ENCODE results near the gene PDE6A.
A peak's percentile ranks its signal among the peaks of the same experiment; 100 is the strongest.
"Not testable (repeated sequence)": the region's sequence is repeated elsewhere in the genome, so short reads cannot be mapped to it uniquely, and the experiment has no call there.

PDE6A gene

GRCh38 chr5:149860801-149861322 lies 83.7 kb downstream of the PDE6A start:
- no peak for DNase-seq (ENCODE audit: low spot score)

DNA sequence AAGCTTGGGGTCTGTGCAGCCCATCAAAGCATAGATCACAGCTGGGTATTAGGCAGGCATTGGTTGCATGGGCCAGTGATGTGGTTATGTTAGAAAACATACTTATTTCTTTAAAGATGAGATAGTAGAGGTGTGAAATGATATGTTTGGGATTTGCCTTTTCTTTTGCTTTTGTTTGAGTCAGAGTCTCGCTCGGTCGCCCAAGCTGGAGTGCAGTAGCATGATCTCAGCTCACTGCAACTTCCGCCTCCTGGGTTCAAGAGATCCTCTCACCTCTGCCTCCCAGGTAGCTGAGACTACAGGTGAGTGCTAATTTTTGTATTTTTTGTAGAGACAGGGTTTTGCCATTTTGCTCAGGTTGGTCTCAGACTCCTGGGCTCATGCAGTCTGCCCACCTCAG lies 84.8 kb downstream of the PDE6A start:
- DNase-seq (ENCODE audit: low spot score) = no peak

DNA sequence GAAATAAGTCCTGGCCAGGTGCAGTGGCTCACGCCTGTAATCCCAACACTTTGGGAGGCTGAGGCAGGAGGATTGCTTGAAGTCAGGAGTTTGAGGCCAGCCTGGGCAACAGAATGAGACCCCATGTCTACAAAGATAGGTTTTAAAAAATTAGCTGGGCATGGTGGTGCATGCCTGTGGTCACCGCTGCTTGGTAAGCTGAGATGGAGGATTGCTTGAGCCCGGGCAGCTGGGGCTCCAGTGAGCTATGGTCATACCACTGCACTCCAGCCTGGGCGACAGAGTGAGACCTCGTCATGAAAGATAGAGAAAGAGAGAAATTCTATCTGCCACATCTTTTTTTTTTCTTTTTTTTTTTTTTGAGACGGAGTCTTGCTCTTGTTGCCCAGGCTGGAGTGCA lies 86.1 kb downstream of the PDE6A start:
- DNase-seq (ENCODE audit: low spot score) = not testable (repeated sequence)

- DNase-seq (ENCODE audit: low spot score) = no peak
These were observed 87.1 kb downstream of the PDE6A start for GRCh38 chr5:149857499-149857898.

- DNase-seq (ENCODE audit: low spot score) = no peak
These were observed 89.2 kb downstream of the PDE6A start for GRCh38 chr5:149855366-149855765.

DNA sequence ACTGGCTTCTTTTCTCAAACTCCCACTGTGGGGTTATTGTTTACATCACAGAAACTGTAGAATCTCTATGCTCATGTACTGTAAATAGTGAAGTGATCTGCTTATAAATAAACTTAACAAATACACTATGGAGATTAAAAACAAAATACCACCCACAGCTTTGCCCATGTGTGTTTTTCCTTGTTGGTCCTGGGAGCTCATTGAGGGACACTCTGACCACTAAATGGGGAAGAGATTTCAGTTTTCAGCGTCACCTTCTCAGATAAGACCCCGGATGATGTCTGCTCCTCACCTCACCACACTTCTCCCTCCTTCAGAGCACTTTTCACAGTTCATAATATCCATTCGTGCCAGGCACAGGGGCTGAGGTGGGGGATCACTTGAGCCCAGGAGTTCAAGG lies 89.7 kb downstream of the PDE6A start:
- DNase-seq (ENCODE audit: low spot score) = no peak

DNA sequence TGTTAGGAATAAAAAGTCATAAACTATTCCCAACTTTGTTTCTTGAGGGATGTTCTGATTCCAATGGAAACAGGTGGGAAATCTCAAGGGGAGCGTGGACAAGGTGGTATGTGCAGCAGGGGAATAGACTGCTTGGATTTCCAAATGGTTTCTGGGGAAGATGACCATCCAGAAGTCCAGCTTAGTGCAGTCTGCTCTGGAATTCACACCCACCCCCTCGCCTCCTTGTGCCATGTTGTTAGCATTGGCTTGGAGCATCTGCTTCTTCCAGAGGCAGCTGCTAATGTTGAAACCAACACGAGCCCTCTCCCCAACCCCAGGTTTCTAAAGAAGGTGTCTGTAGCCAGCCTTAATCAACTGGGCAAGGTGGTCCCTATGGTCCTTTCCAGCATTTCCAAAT lies 90.9 kb downstream of the PDE6A start:
- DNase-seq (ENCODE audit: low spot score) = no peak

DNA sequence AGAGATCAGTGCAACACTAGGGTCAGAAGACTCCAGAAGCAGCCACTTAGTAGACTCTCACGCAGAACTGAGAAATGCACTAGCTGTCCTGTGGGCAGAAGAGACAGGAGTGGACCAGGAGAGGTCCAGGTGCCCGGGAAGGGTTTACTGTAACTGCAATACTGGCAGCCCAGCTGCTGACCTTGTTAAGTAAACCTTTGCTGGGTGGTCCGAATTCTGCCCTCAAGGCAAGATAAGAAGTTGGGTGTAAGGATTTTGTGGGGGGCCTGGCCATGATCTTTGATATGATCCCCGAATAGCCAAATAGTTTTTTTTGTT lies 91.3 kb downstream of the PDE6A start:
- no peak for DNase-seq (ENCODE audit: low spot score)

DNA sequence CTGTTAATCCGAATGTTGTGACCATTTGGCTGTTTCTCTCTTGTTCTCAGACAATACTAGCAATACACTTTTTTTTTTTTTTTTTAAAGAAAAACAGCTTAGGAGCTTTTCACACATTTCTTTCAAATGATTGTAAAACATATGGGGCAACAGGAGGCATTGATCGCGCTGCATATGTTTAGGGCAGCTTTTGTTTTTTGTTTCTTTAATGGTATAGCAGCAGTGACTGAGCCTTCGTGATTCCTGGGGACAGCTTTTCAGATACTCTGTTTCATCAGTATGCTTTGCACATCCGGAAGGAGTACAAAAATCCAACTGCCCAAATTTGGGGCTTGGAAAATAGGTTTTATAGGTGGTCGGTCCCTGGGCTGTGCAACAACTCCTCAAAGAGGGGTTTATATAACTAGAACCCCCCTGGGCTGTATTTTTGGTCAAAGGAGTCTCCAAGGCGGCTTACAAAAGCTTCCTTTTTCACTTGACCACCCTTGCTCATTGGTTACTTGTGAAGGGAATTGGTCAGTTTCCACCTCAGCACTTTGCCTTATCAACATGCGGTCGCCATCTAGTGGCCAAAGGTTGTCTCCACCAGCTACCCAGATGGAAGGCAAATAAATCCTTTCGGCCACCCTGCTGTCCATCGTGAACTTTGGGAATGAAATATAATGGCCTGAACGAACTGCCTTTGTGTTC lies 91.8 kb downstream of the PDE6A start:
- peak; percentile 61 for DNase-seq (ENCODE audit: low spot score)

- no peak for DNase-seq (ENCODE audit: low spot score)
These were observed 93.4 kb downstream of the PDE6A start for GRCh38 chr5:149851211-149851610.

GRCh38 chr5:149849966-149850910 lies 94.4 kb downstream of the PDE6A start:
- DNase-seq (ENCODE audit: low spot score) = no peak

DNA sequence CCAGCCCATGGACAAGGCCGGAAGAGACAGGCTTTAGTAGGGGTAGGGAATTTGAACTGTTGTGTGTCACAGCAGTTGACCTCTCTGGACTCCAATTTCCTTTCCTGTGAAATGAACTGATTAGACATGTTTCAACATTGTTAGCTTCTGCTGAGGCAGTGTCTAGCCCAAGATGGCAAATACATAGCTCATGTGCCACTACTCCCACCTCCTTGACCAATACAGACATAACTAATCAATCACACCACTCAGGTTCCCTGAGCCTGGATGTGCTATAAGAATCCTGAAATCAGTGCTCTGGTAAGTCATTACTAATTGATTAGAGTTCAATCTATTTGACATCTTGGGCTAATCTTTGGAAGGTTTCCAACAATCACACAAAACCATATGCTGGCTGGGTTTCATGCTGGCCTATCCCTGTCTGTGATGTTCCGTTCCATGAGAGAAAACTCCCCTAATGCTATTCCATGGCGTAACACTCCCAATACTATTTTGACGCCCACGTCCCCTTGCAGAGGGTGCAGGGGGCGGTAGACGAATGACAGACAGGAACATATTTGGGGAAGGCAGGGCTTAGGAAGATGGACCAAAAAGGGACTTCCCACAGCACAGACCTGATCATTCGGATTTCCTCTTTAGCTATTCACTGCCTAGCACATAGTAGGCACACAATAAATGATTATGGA lies 95.2 kb downstream of the PDE6A start:
- DNase-seq (ENCODE audit: low spot score) = no peak

- DNase-seq (ENCODE audit: low spot score) = no peak
These were observed 97.0 kb downstream of the PDE6A start for GRCh38 chr5:149847611-149848010.

DNA sequence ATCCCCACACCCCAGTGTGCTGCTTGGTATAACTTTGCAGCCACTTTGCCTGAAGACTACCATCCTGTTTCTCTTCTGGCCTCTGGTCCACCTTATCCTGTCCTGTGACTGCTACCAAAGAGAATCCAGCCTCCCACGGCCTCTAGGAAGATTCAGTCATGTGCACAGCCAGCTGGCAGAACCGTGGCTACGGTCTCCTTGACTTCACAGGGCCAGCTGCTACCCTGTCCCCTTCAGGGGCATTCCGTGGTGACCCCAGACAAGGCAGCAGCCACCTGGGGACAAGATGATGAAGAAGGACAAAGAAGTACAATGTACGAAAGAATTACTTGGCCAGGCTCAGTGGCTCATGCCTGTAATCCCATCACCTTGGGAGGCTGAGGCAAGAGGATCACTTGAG lies 98.6 kb downstream of the PDE6A start:
- DNase-seq (ENCODE audit: low spot score) = no peak

DNA sequence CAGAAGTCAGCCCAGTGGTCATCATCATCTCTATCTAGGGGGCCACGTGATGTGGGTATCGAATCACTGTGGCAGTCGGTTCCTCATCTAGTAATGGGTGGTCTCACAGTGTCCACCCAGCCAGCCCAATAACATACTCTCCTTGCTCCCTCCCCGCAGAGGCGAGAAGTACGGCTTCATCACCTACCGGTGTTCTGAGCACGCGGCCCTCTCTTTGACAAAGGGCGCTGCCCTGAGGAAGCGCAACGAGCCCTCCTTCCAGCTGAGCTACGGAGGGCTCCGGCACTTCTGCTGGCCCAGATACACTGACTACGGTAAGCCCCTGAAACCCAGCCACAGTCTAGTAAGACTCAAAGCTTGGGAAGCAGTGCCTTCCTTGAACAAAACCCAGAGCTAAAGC lies 99.0 kb downstream of the PDE6A start:
- no peak for DNase-seq (ENCODE audit: low spot score)

- DNase-seq (ENCODE audit: low spot score) = no peak
These were observed 102.5 kb downstream of the PDE6A start for GRCh38 chr5:149841851-149842793.

DNA sequence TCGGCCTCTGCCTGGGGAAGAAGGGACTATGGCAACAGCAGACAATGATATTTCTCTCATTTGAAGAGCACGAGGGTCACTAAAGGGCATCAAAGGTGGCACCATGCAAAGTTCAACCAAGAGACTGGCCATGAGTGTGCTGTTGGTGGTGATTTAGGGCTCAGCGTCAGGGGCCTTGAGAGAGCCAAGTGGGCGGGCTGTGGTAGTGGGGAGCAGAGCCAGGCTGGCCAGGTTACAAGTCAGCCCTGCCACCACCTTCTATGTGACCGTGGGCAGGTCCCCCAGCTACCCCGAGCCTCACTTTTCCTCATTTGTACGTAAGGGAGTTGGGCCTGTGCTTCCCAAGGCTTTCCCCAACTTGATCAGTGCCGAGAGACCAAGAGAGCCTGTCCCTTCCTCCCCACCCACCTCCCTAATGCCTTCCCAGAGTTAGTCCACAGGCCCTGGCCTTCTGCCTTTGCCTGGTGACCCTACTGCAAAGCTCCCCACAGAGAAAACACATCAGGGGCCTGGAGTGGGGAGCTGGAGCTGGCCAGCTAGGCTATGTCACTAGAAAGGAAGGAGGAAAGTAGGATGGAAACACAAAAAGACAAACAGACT lies 104.3 kb downstream of the PDE6A start:
- no peak for DNase-seq (ENCODE audit: low spot score)

DNA sequence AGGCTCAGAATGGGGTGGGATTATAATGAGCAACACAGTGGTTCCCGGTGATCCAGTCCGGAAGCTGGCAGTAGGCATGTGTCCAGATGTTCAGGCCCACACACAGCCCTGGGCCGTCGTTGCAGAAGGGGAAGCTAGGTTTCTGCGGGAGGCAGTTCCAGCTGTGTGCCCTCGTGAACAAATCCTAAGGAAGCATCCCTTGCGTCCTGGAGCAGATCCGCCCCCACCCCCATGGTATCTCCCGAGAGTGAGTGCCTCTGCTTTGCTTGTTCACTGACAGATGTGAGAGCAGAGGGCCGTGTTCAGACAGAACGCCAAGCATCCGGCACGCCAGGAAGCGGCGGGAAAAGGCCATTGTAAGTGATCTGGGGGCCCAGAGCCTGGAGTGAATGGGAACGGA lies 104.8 kb downstream of the PDE6A start:
- DNase-seq (ENCODE audit: low spot score) = no peak

DNA sequence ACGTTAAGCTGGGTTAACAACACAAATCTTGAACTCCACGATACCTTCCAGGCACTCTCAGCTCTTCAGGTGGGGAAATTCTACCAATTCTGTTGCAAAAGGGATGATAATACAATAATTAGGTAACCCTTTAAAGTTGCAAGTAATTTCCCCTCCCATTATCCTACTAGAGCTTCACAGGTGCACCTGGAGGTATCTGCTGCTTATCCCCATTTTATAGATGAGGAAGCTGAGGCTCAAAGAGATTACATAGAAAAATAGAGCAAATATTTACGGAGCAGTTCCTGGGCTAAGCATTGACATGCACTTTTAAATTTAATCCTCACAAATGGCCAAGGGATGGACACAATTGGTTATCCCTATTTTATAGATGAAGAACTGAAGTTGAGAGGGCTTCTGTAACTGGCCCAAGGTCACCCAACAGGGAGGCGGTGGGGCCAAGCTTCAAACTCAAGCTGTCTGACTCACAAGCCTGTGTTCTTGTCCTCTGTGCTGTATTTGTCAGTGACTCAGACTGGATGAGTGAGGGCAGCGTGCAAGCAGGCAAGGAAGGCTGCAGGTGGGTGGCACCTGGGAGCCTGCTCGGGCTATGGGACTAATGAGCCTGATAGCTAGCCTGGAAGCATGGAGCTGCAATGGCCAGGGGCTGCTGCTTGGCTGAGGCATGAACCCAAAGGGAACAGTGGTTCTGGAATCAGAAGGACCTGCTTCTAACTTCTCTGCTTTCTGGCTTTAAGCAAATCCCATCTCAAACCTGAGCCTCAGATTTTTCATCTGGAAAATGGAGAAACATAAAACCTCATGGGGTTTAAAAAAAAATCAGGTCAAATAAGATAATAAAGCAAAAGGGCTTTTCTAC lies 105.5 kb downstream of the PDE6A start:
- DNase-seq (ENCODE audit: low spot score) = no peak

- peak; percentile 84 for DNase-seq (ENCODE audit: low spot score)
These were observed 106.8 kb downstream of the PDE6A start for GRCh38 chr5:149837680-149838269.
